KOPT-K1 (cell line): ENCODE measurements around the gene HOXB5.

ENCODE experiments used
- H3K27ac ChIP-seq: fragments of 200-600 bp; sonication (generic); 2 replicates; pipeline ENCODE4 v1.5.1; 2016; ENCODE audit warnings: antibody characterized with exemption, mild to moderate bottlenecking, low read depth, low read length; ENCODE audit not compliant: poor library complexity, severe bottlenecking
- H3K36me3 ChIP-seq: fragments of 200-600 bp; sonication (generic); 2 replicates; pipeline ENCODE4 v1.5.1; 2017; ENCODE audit warnings: antibody characterized with exemption, mild to moderate bottlenecking, low read length, moderate library complexity; ENCODE audit not compliant: insufficient read depth
- H3K9me3 ChIP-seq: fragments of 200-600 bp; sonication (generic); 2 replicates; pipeline ENCODE4 v1.5.1; 2017; ENCODE audit warnings: antibody characterized with exemption, low read length, mild to moderate bottlenecking; ENCODE audit not compliant: insufficient read depth, poor library complexity, severe bottlenecking

Gene HOXB5

DNA sequence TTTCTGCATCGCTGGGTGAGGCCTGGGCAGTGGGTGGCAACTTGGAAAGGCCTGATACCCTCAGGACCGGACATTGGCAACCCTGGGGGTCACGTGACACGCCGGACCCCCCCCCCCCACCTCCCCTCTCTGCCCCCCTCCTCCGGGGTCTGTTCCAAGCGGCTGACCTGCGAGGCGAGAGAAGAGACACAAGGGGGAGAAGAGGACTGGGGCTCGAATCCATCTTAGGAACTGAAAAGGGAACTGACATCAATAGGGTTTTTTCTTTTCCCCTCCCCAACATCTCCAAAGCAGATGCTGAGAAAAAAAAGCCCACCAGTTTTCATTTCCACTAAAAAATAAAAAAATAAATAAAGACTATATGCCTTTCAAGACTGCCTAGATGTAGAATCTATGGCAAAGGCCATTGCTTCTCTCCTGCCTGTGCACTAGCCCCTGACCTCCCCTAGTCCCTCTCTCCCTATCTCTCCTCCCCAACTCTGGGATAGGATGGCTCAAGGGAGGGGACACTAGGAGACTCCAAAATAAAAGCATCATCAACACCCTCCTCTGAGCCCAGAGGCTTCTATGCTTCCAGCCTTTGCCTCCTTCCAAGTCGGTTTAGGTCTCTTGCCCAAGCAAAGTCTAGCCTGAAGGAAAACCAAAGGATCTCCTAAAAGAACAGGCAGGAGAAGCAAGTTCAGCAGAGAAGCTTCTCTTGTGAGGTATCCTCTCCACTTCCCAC is 41.0 kb downstream of the HOXB5 start:
- Histone ChIP-seq H3K27ac (no peak overlapping the region), H3K9me3 (no peaks in the 10 kb centered on the region), H3K36me3 (peaks cover 18% of the 10 kb centered on the region)

DNA sequence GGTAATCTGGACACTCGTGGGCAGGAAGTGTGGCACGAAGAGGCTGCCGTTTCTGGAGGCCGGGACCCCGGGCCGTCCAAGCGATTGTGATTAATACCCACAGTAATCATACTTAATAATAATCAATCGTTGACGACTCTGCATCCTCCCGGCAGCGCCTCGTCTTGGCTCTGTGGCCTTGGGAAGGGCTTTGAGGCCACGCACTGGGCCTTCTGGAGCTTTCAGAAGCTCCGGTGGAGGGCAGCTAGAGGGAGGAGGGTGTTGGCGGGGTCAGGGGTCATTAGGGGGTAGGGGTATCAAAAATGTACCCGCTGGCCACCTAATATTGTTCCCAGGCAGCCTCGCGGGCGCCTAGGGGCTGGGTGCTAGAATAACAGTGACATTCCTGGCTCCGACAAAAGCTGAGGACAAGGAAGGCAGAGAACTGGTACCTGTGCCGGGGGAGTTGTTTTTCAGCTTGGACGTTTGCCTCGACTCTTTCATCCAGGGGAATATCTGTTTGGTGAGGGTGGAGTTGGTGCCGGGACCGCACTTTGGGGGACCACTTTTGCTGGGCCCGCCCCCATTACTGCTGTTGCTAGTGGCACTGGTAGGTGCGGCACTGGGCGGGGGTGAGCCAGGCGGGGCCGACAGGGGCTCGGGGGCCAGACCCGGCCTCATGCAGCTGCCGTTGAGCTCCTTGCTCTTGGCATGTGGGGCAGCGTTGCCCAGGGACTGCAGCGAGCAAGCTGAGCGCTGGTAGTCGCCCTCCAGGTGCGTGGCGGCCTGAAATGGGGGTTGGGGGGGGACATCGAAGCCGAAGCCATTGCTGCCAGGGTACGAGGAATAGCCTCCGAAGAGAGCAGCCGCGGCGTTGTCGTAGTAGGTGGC is 41.7 kb downstream of the HOXB5 start:
- H3K27ac ChIP-seq = no peak overlapping the region
- peaks cover 18% of the 10 kb centered on the region for H3K36me3 ChIP-seq
- H3K9me3 ChIP-seq = no peaks in the 10 kb centered on the region

DNA sequence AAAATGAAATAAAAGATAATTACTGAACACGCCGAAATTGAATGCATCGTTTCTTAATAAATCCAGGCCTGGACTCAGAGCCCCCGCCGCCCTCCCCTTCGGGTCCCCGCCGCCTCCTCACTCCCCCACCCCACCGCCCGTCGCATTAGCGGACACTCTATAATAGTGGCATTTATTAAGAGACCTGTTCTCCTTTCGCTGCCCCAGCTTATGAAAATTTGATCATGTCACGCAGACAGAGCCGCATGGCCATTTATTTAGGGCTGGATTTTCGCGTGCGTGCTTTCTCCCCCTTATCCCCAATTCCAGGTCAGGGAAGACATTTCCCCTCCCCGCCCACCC is 42.4 kb downstream of the HOXB5 start:
- H3K36me3 ChIP-seq = peaks cover 18% of the 10 kb centered on the region
- H3K9me3 ChIP-seq = no peaks in the 10 kb centered on the region

DNA sequence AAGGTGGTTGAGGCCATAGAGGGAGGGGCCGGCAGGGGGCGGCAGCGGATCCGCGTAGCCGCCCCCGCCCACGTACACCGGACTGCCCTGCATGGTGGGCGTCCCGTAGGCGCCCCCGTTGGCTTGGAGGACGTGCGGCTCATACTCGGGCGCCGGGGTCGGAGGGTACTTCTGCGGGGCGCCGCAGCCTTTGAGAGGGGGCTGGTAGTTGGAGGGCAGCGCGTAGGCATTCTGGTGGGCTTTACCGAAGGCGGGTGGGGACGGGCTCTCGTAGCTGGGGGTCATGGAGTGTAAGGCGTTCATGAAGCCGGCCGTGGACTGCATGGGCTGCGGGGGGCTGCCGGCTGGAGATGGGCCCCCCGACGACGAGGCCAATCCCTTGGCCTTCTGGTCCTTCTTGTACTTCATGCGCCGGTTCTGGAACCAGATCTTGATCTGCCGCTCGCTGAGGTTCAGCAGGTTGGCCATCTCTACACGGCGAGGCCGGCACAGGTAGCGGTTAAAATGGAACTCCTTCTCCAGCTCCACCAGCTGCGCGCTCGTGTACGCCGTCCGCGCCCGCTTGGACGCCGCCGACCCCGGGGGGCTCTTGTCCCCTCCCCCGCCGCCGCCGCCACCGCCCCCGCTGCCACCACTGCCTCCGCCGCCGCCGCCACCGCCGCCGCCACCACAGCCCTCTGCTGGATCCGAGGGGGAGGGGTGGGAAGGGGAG is 42.9 kb downstream of the HOXB5 start:
- Histone ChIP-seq H3K27ac (no peak overlapping the region), H3K36me3 (peaks cover 18% of the 10 kb centered on the region)

More for the DNA sequence above, 42.4 kb downstream of the HOXB5 start:
- H3K27ac ChIP-seq = no peak overlapping the region

DNA sequence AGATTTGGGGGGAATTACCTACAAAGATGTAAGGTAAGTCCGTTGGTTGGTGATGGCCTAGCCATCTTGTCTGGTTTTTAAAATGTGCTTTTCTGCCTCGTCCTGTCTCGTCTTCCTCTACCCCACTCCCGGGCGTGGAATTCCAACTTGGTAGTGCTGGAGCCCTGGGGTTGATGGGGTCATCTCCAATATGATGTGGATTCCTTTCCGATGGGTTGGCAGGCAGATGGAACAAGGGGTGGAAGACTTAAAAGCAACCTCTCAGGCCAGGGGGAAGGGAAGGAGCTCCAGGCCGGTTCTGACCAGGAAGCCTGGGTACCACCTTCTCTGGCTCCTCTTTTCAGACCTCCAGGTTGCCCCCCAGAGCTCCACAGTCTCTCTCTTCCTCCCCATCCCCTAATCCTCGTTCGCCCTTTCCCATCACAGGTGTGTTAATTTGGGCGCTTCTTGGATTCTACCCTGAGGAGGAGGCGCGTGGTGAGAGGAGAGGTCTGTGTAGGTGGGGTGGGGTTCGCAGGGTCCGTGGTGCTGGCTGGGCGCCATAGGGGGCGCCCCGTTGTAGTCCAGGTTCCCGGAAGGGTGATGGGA is 43.6 kb downstream of the HOXB5 start:
- no peak overlapping the region for H3K27ac ChIP-seq
- H3K9me3 ChIP-seq = no peaks in the 10 kb centered on the region
- H3K36me3 ChIP-seq = peaks cover 18% of the 10 kb centered on the region

More for the DNA sequence above, 42.9 kb downstream of the HOXB5 start:
- H3K9me3 ChIP-seq = no peaks in the 10 kb centered on the region

DNA sequence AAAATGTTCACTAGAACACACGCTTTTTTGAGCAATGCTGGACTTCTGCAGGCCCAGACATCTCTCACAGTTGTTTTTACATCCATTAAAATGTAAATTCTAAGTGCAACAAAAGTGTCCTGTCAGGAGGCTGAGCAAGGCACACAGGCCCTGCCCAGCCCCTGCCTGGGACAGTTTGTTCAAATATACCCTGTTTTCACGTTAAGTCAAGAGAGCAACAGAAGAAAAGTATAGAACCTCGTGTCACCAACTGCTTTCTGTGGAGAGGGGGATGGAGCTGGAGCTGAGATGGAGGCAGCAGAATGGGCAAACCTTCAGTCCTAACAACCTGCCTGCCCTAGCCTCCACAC is 44.3 kb downstream of the HOXB5 start:
- H3K27ac ChIP-seq = no peak overlapping the region
- peaks cover 18% of the 10 kb centered on the region for H3K36me3 ChIP-seq
- no peaks in the 10 kb centered on the region for H3K9me3 ChIP-seq

DNA sequence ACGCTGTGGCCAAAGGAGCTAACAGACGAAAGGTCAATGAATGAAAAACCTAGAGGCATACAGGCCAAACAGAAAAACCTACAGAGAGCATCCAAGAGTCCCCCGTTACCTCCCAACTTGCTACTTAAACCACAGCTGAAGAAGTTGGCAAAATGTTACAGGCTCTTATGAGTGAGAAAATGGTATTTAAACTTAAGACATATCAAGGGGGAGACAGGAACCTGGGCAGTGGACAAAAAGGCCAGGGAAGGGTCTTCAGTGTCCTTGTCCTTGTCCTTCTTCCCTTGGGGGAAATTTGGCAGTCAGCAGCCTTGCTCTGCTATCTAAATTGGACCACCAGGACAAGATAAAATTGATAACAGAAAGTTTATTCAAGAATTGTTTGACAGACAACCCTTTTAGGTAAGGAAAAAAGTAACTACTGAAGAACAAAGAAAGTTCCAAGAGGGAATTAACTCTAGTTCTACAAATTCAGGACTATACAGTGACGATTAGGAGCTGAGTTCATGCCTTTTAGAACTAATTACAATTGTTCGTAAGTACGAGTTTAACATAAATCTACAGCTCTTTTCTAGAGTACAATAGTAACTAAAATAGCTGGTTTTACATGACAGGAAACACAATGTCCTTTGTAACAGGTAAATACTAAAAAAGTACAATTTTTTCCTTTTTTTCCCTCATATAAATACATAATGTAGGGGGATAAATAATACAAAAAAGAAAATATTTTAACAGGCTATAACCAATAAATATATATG is 44.9 kb downstream of the HOXB5 start:
- H3K9me3 ChIP-seq = no peaks in the 10 kb centered on the region
- H3K27ac ChIP-seq = peak overlapping the region; percentile 58
- H3K36me3 ChIP-seq = peaks cover 18% of the 10 kb centered on the region

DNA sequence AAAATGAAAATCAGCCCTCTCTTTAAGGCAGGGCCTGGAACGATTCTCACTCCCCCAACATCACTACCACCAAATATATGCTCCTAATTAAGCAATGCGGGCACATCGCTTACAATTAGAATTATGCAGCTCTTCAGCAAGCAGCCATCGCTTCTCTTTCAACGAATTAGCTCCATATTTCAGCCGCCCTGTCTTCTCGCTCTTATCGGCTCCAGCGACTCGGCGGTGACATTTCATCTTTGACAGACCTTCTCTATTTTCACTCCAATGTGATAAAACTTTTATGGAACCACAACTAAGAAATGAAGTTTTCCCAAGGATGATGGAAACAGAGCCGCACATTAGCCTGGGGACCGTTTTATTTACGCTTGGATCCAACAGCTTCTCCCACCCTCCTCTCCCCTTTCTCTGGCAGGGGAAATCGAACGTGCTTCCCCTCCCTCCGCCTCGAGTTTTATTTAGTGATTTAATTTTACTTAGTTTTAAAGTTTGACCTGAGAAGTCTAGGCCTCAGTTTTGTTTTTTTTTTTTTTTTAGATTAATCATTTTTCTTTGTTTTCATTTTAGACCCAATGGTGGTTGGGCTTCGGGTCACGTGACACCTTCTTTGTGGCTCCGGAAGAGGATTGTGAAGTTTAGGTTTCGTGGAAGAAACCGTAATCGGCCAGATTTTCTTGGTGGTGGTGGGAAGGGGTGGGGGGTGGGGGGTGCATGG is 45.6 kb downstream of the HOXB5 start:
- H3K36me3 ChIP-seq = peaks cover 18% of the 10 kb centered on the region
- peak overlapping the region; percentile 58 for H3K27ac ChIP-seq
- no peaks in the 10 kb centered on the region for H3K9me3 ChIP-seq

DNA sequence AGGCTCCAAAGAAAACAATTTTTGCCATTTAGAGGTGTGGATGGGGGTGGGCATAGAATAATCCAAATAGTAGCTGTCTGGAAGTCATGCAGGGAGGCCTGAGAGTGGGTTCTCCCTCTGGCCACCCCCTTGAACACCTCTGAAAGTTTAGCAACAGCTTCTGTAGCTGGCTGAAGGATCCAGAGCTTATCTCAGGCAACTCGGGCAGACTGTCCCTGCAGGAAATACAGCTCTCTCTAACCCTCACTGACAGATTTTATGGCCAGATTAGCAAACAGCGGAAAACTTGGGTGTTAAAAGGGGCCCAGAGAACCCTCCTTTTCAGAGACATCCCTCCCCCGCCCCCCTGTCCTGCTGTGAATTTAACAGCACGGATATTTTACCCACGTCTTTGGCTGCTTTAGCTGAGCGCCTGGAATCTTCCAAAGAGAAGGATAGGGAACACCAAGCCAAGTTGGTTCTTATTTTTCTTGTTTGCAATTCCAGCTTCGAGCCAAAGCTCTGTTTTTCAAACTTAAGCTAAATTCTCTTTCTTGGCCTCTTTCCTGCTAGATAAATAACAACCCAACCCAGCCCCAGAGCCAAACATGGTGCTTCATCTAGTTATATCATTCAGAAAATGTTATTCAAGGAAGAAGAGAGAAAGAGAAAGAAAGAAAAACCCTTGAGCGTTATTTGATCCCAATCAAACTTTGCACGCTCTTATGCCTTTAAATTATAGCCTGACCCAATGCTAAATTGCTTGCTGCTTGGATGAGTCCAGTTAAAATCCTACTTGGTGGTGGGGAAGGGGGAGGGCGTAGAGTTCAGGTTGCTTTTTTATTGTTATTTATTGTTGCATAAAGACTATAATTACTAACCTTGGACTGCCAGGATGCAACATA is 46.4 kb downstream of the HOXB5 start:
- Histone ChIP-seq H3K36me3 (peaks cover 17% of the 10 kb centered on the region), H3K27ac (peak overlapping the region; percentile 58), H3K9me3 (no peaks in the 10 kb centered on the region)

DNA sequence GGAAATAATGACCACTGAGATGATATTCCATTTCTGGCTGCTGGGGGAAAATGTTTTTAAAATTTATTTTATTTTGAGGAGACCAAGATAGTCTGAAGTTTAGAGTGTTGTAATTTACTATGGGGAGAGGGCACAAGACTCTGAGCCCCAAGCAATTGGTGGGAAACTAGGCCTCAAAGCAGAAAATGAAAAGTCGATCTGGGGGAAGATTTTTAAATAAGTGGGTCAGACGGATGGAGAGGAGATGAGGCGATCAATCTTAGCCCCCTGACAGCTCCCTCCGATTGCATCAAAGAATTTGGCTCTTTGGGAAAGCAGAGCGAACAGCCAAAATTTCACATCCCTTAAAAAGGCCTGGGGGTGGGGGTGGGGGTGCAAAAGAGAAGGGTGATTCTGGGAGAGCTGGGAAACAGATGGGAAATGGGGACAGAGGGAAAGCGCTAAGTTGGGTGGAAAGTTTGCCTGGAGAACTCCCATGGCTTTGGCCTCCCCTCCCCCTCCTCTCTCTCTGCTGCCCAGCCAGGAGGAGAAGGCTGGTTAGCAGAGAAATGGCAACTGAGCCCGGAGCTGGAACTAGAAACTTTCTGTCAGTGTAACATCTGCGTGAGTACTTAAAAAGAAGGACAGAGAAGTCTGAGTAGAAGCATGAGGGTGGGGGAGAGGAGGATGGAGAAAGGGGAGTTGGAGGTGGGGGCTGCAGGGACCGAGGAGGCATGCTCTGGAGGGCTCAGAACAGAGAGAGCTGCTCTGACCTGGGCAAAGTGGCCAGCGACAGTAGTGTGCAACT is 47.2 kb downstream of the HOXB5 start:
- Histone ChIP-seq H3K9me3 (no peaks in the 10 kb centered on the region), H3K27ac (peak overlapping the region; percentile 58), H3K36me3 (peaks cover 11% of the 10 kb centered on the region)

DNA sequence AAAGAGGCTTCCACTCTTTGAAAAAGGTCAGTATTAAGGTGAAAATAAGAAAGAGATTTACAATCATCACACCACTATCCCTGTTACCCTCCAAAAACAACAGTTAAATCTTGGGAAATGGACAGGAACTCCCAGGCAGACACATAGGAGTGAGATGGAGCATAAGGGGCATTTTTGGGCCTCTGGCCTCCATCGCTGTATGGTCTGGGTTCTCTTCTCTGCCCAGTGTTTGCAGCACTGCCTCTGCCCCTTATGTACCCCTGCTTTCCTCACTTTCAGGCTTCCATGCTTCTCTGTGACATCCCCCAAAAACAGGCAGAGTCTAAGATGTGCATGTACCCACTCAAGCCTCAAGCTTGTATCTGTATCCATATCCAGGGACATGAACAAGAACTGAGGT is 48.0 kb downstream of the HOXB5 start:
- Histone ChIP-seq H3K36me3 (peaks cover 9% of the 10 kb centered on the region), H3K9me3 (no peaks in the 10 kb centered on the region), H3K27ac (peak overlapping the region; percentile 42)

DNA sequence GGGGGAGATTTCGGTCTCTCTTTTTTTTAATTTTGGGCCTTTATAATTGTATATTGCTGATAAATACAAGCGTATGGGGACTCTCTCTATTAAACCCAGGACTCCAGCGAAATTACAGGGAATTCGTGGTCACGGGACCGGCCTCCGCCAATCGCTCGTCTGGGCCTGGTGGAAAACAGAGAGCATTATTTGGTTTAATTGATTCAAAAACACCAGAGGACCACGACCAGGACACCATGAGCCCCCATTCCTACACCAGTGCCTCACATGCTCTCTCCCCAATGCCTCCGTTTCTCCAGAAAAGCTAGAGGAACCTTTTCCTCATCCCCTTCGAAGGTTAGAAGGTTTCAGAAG is 48.6 kb downstream of the HOXB5 start, which contains the start of gene HOXB2:
Gene HOXB2 (minus strand): TSS at position 88 of the 354 bp plus-strand sequence. CDS start 198 bp downstream, outside the sequence.
- Histone ChIP-seq H3K9me3 (no peaks in the 10 kb centered on the region), H3K36me3 (peaks cover 3% of the 10 kb centered on the region), H3K27ac (peak within 1 kb of the TSS; percentile 47)
